22Rv1 (cell line): Measurements from ENCODE around the gene TNFAIP3.

Source experiments
- H3K27ac ChIP-seq: fragments of 450-650 bp; 2 replicates; pipeline ENCODE4 v1.5.1; 2017
- CTCF ChIP-seq: fragments of 450-650 bp; IDR thresholded peaks from 2 replicates; pipeline ENCODE4 v1.5.1; 2017; ENCODE audit warnings: mild to moderate bottlenecking
- ZFX ChIP-seq: fragments of 450-650 bp; IDR thresholded peaks from 2 replicates; pipeline ENCODE4 v1.6.1; 2017; ENCODE audit warnings: antibody characterized with exemption, borderline replicate concordance

TNFAIP3 gene

GRCh38 chr6:137871291-137871690 is 4.2 kb downstream of the TNFAIP3 start:
- H3K27ac ChIP-seq, result no peak overlapping the region
- TF ChIP-seq CTCF (no peak), ZFX (no peak)

- no peak overlapping the region for H3K27ac ChIP-seq
- TF ChIP-seq ZFX (no peak), CTCF (no peak)
These were observed 4.9 kb downstream of the TNFAIP3 start for GRCh38 chr6:137871831-137872454.

GRCh38 chr6:137872581-137873115 is 5.6 kb downstream of the TNFAIP3 start:
- TF ChIP-seq ZFX, result no peak
- TF ChIP-seq CTCF, result no peak
- no peak overlapping the region for H3K27ac ChIP-seq

- TF ChIP-seq ZFX, result no peak
- TF ChIP-seq CTCF, result no peak
- no peak overlapping the region for H3K27ac ChIP-seq
These were observed 6.3 kb downstream of the TNFAIP3 start for GRCh38 chr6:137873273-137873762.

- H3K27ac ChIP-seq, result no peak overlapping the region
- TF ChIP-seq ZFX, result no peak
- TF ChIP-seq CTCF, result no peak
These were observed 7.4 kb downstream of the TNFAIP3 start for GRCh38 chr6:137874204-137875057.

- H3K27ac ChIP-seq, result no peak overlapping the region
These were observed 8.0 kb downstream of the TNFAIP3 start for GRCh38 chr6:137875058-137875520.

GRCh38 chr6:137875606-137876005 is 8.5 kb downstream of the TNFAIP3 start:
- H3K27ac ChIP-seq, result no peak overlapping the region
- TF ChIP-seq ZFX, result no peak
- TF ChIP-seq CTCF, result no peak

More at GRCh38 chr6:137875058-137875520, 8.0 kb downstream of the TNFAIP3 start:
- no peak for TF ChIP-seq ZFX
